ENCODE data around the gene RBM24.

DNA sequence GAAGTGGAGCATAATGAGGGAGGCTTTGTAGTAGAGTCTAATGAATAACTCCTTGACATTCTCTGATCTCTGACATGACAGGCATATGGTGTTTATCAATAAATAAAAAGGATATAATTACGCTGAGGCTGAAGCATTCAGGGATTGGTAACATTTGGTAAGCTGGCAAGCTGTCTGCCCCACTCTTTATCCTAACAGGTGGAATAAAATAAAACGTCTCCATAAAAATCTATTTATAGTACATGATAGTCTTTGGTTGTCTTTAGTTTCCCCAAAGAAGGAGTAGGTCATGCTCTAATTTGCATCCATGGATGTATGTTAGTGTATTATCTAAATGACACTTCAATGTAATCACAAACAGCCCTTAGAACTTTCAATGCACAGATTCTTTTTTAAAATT, 30.9 kb upstream of the RBM24 start:
- no peak for TF ChIP-seq CBX8 (IDR thresholded peaks at IDR 0.05; ENCODE audit: borderline replicate concordance, extremely low read depth, low read depth, low read length, poor library complexity, severe bottlenecking)
- TF ChIP-seq MXI1 (IDR thresholded peaks at IDR 0.05; ENCODE audit: low read depth, low read length) = no peak
- TF ChIP-seq CTCF (IDR thresholded peaks at IDR 0.05 in 2 of 3, conservative IDR thresholded peaks at IDR 0.05 in 1 of 3; ENCODE audit: insufficient read depth in 2 of 3, low read depth in 1 of 3, low read length in 3 of 3) = no peak
- no peak for TF ChIP-seq EZH2 (IDR thresholded peaks at IDR 0.05; ENCODE audit: borderline replicate concordance, low read depth, low read length)
- TF ChIP-seq NFE2 (IDR thresholded peaks at IDR 0.05; ENCODE audit: low read depth) = no peak
- TF ChIP-seq L3MBTL2 (IDR thresholded peaks at IDR 0.05) = no peak
- no peak for TF ChIP-seq ETV6 (IDR thresholded peaks at IDR 0.05; ENCODE audit: borderline replicate concordance in 1 of 2, low read depth in 2 of 2, low read length in 1 of 2)
- no peak for TF ChIP-seq ETV6 (CRISPR knock-in tag; IDR thresholded peaks at IDR 0.05; ENCODE audit: borderline replicate concordance)
- TF ChIP-seq TAL1 (IDR thresholded peaks at IDR 0.05) = no peak
- no peak for TF ChIP-seq ZNF133 (CRISPR knock-in tag; IDR thresholded peaks at IDR 0.05)
- TF ChIP-seq, protein P1, sequence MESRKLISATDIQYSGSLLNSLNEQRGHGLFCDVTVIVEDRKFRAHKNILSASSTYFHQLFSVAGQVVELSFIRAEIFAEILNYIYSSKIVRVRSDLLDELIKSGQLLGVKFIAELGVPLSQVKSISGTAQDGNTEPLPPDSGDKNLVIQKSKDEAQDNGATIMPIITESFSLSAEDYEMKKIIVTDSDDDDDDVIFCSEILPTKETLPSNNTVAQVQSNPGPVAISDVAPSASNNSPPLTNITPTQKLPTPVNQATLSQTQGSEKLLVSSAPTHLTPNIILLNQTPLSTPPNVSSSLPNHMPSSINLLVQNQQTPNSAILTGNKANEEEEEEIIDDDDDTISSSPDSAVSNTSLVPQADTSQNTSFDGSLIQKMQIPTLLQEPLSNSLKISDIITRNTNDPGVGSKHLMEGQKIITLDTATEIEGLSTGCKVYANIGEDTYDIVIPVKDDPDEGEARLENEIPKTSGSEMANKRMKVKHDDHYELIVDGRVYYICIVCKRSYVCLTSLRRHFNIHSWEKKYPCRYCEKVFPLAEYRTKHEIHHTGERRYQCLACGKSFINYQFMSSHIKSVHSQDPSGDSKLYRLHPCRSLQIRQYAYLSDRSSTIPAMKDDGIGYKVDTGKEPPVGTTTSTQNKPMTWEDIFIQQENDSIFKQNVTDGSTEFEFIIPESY (CRISPR knock-in tag; IDR thresholded peaks at IDR 0.05) = no peak
- no peak for TF ChIP-seq E4F1 (CRISPR knock-in tag; IDR thresholded peaks at IDR 0.05; ENCODE audit: borderline replicate concordance)
- no peak for TF ChIP-seq CHD2 (IDR thresholded peaks at IDR 0.05; ENCODE audit: low read depth, low read length)
- TF ChIP-seq GABPA (tag; conservative IDR thresholded peaks at IDR 0.05; ENCODE audit: low read depth) = no peak
- no peak for TF ChIP-seq TCF3 (CRISPR knock-in tag; IDR thresholded peaks at IDR 0.05)
